Hepatocyte (in vitro differentiated cells): ENCODE results near the gene FAM53C. TPM values are rescaled to one million over a fixed set of nuclear protein-coding genes. Genes with fewer than 3 reads are reported as not detected.
"Not testable (repeated sequence)": the region's sequence is repeated elsewhere in the genome, so short reads cannot be mapped to it uniquely, and the experiment has no call there.

Experiments
- DNase-seq: peaks from one replicate; pipeline ENCODE4 v3.0.0-alpha.2; 2016; ENCODE audit warnings: low spot score
- H2AFZ ChIP-seq: fragments of 200-600 bp; sonication (generic); 2 replicates; pipeline ENCODE4 v1.6.0; 2016; ENCODE audit warnings: antibody characterized with exemption, mild to moderate bottlenecking
- H3K27ac ChIP-seq: fragments of 200-600 bp; sonication (generic); 2 replicates; pipeline ENCODE4 v1.5.1; 2016; ENCODE audit warnings: mild to moderate bottlenecking
- H3K27me3 ChIP-seq: fragments of 200-600 bp; sonication (generic); 2 replicates; pipeline ENCODE4 v1.6.1; 2016
- H3K36me3 ChIP-seq: fragments of 200-600 bp; sonication (generic); replicated peaks from 2 replicates; pipeline ENCODE4 v1.5.1; 2016; ENCODE audit warnings: low read depth; ENCODE audit not compliant: insufficient read depth
- H3K4me1 ChIP-seq: fragments of 200-600 bp; sonication (generic); 2 replicates; pipeline ENCODE4 v1.5.1; 2016; ENCODE audit warnings: mild to moderate bottlenecking, moderate library complexity; ENCODE audit not compliant: insufficient read depth
- H3K4me2 ChIP-seq: fragments of 200-600 bp; sonication (generic); 2 replicates; pipeline ENCODE4 v1.6.0; 2016
- H3K4me3 ChIP-seq: fragments of 200-600 bp; sonication (generic); 2 replicates; pipeline ENCODE4 v1.5.1; 2016; ENCODE audit warnings: mild to moderate bottlenecking
- H3K79me2 ChIP-seq: fragments of 200-600 bp; sonication (generic); 2 replicates; pipeline ENCODE4 v1.6.0; 2017; ENCODE audit warnings: mild to moderate bottlenecking
- H3K9me2 ChIP-seq: fragments of 200-600 bp; sonication (generic); replicated peaks from 2 replicates; pipeline ENCODE4 v1.6.0; 2017; ENCODE audit warnings: mild to moderate bottlenecking; ENCODE audit not compliant: insufficient read depth
- H3K9me3 ChIP-seq: fragments of 200-600 bp; sonication (generic); 2 replicates; pipeline ENCODE4 v1.5.1; 2016; ENCODE audit warnings: low read depth, mild to moderate bottlenecking
- H4K20me1 ChIP-seq: fragments of 200-600 bp; sonication (generic); 2 replicates; pipeline ENCODE4 v1.6.0; 2016; ENCODE audit warnings: mild to moderate bottlenecking; ENCODE audit not compliant: insufficient read depth, poor library complexity, severe bottlenecking
- CTCF ChIP-seq: fragments of 200-600 bp; sonication (generic); IDR thresholded peaks from 2 replicates; pipeline ENCODE4 v1.5.1; 2016; ENCODE audit warnings: antibody characterized with exemption, mild to moderate bottlenecking; ENCODE audit not compliant: poor library complexity
- EZH2 ChIP-seq: fragments of 200-600 bp; sonication (generic); IDR thresholded peaks from 2 replicates; pipeline ENCODE4 v1.6.1; 2016; ENCODE audit warnings: antibody characterized with exemption, mild to moderate bottlenecking, borderline replicate concordance
- EZH2phosphoT487 ChIP-seq: fragments of 200-600 bp; sonication (generic); IDR thresholded peaks from one replicate; pipeline ENCODE4 v1.6.1; 2018; ENCODE audit warnings: antibody characterized with exemption, mild to moderate bottlenecking, low read depth, moderate library complexity; ENCODE audit not compliant: unreplicated experiment, severe bottlenecking
- WGBS: methylation state at CpG from one replicate; pipeline ENCODE4 v1.1.6; 2016; ENCODE audit warnings: low lambda C conversion rate; ENCODE audit errors: missing lambda C conversion rate; 5-methylcytosine and 5-hydroxymethylcytosine counted together
- polyA plus RNA-seq: library from polyadenylated mRNA; unstranded; fragments of >200 nt; fragmentation: Nextera tagmentation; extraction: Ambion mirVana; gene quantifications from 2 replicates; pipeline ENCODE4 v1.2.1, GENCODE V29; 2016
- total RNA-seq: library from RNA; depleted of rRNA; stranded (reverse); fragments of >200 nt; gene quantifications from 2 replicates; pipeline ENCODE4 v1.2.3, GENCODE V29; 2014

FAM53C gene
- total and polyA plus RNA-seq, 2 experiments from 2014 or later, result 27.4 to 33.6 TPM

- H3K27me3 ChIP-seq, result no peaks in the 10 kb centered on the region
- TF ChIP-seq CTCF, result no peak
- TF ChIP-seq EZH2phosphoT487, result no peak
- no peak for TF ChIP-seq EZH2
- H3K79me2 ChIP-seq, result no peaks in the 10 kb centered on the region
- H2AFZ ChIP-seq, result no peak overlapping the region
- H3K4me3 ChIP-seq, result no peak overlapping the region
- H3K9me2 ChIP-seq, result no peaks in the 10 kb centered on the region
- no peaks in the 10 kb centered on the region for H3K4me1 ChIP-seq
- H3K36me3 ChIP-seq, result no peaks in the 10 kb centered on the region
- no peak for DNase-seq
- 92% methylated on average over 6 of the region's 7 CpGs for WGBS
- H3K27ac ChIP-seq, result no peak overlapping the region
- H3K4me2 ChIP-seq, result no peak overlapping the region
- no peaks in the 10 kb centered on the region for H4K20me1 ChIP-seq
- H3K9me3 ChIP-seq, result no peaks in the 10 kb centered on the region
These were observed 22.3 kb upstream of the FAM53C start for GRCh38 chr5:138315751-138316278.

- Histone ChIP-seq H3K36me3 (no peaks in the 10 kb centered on the region), H2AFZ (no peak overlapping the region), H3K27ac (no peak overlapping the region), H3K27me3 (no peaks in the 10 kb centered on the region), H3K4me1 (no peaks in the 10 kb centered on the region), H4K20me1 (no peaks in the 10 kb centered on the region), H3K4me2 (no peak overlapping the region), H3K9me3 (no peaks in the 10 kb centered on the region), H3K9me2 (no peaks in the 10 kb centered on the region), H3K79me2 (no peaks in the 10 kb centered on the region), H3K4me3 (no peak overlapping the region)
- TF ChIP-seq EZH2 (no peak), EZH2phosphoT487 (no peak), CTCF (no peak)
- 70% methylated on average over 3 of the region's 3 CpGs for WGBS
- no peak for DNase-seq
These were observed 21.7 kb upstream of the FAM53C start for GRCh38 chr5:138316355-138316754.

- not testable (repeated sequence) for H3K4me2 ChIP-seq, H3K36me3 ChIP-seq, H3K27me3 ChIP-seq, H4K20me1 ChIP-seq, H3K79me2 ChIP-seq, H3K9me2 ChIP-seq, H3K4me1 ChIP-seq, H3K27ac ChIP-seq, H3K9me3 ChIP-seq, H3K4me3 ChIP-seq, DNase-seq, H2AFZ ChIP-seq
- WGBS, result 96% methylated on average over 4 of the region's 4 CpGs
These were observed 19.9 kb upstream of the FAM53C start for GRCh38 chr5:138318211-138318610.

GRCh38 chr5:138330813-138331448 lies 7.1 kb upstream of the FAM53C start:
- DNase-seq, result no peak
- Histone ChIP-seq H3K4me2 (peak overlapping the region; percentile 79), H3K4me3 (peak overlapping the region; percentile 19), H4K20me1 (no peaks in the 10 kb centered on the region), H3K79me2 (no peaks in the 10 kb centered on the region), H2AFZ (peak overlapping the region; percentile 22), H3K36me3 (no peaks in the 10 kb centered on the region), H3K4me1 (peaks cover 3% of the 10 kb centered on the region), H3K9me3 (no peaks in the 10 kb centered on the region), H3K27ac (peak overlapping the region; percentile 2), H3K9me2 (no peaks in the 10 kb centered on the region), H3K27me3 (no peaks in the 10 kb centered on the region)
- no peak for TF ChIP-seq EZH2
- TF ChIP-seq CTCF, result no peak
- TF ChIP-seq EZH2phosphoT487, result no peak
- 5% methylated on average over 12 of the region's 12 CpGs for WGBS
